Stimulated activated CD8-positive, alpha-beta memory T cell treated with anti-CD3 and anti-CD28 coated beads, Interleukin-7, amount 100 ng/mL, for 1 hour (primary cell): Measurements from ENCODE around the gene FUCA1.
"Not testable (repeated sequence)": the region's sequence is repeated elsewhere in the genome, so short reads cannot be mapped to it uniquely, and the experiment has no call there.

Experiments
- DNase-seq, 2 donors: peaks; one replicate each; pipeline ENCODE4 v3.0.0-alpha.2; 2020; ENCODE audit warnings: low read depth in 2 of 2

The FUCA1 gene

GRCh38 chr1:23867895-23868556, at the start of gene FUCA1:
FUCA1 (minus strand) TSS chr1:23868290; CDS start chr1:23868286, 4 bp downstream.
- DNase-seq, result peak; percentile 89 to 90

GRCh38 chr1:23916209-23917131, 48.4 kb upstream of the FUCA1 start:
- peak in 1 of 2 donors; percentile 38 for DNase-seq

GRCh38 chr1:23915466-23915865, 47.4 kb upstream of the FUCA1 start:
- no peak for DNase-seq

- no peak for DNase-seq
These were observed 46.8 kb upstream of the FUCA1 start for GRCh38 chr1:23914921-23915320.

GRCh38 chr1:23913212-23913880, 45.3 kb upstream of the FUCA1 start, which contains the start of gene CNR2:
CNR2 (minus strand) TSS chr1:23913362; CDS start chr1:23875617, 37,745 bp downstream.
- no peak for DNase-seq

GRCh38 chr1:23911921-23912320, 43.8 kb upstream of the FUCA1 start:
- no peak for DNase-seq

- no peak for DNase-seq
These were observed 42.6 kb upstream of the FUCA1 start for GRCh38 chr1:23910553-23911246.

GRCh38 chr1:23910144-23910543, 42.1 kb upstream of the FUCA1 start:
- DNase-seq, result no peak

GRCh38 chr1:23909412-23909811, 41.3 kb upstream of the FUCA1 start:
- DNase-seq, result no peak

GRCh38 chr1:23908453-23909341, 40.6 kb upstream of the FUCA1 start:
- no peak for DNase-seq

- no peak for DNase-seq
These were observed 38.6 kb upstream of the FUCA1 start for GRCh38 chr1:23906731-23907130.

GRCh38 chr1:23905461-23906025, 37.5 kb upstream of the FUCA1 start:
- no peak for DNase-seq

- no peak for DNase-seq
These were observed 36.8 kb upstream of the FUCA1 start for GRCh38 chr1:23904748-23905357.

GRCh38 chr1:23903754-23904153, 35.7 kb upstream of the FUCA1 start:
- no peak for DNase-seq

- no peak for DNase-seq
These were observed 34.5 kb upstream of the FUCA1 start for GRCh38 chr1:23902321-23903278.

- DNase-seq, result not testable (repeated sequence)
These were observed 31.9 kb upstream of the FUCA1 start for GRCh38 chr1:23900017-23900416.

GRCh38 chr1:23899070-23899469, 31.0 kb upstream of the FUCA1 start:
- DNase-seq, result no peak

GRCh38 chr1:23897083-23897482, 29.0 kb upstream of the FUCA1 start:
- DNase-seq, result no peak

GRCh38 chr1:23896491-23896890, 28.4 kb upstream of the FUCA1 start:
- DNase-seq, result no peak
